DMS 273 treated with DMSO at 0.1 percent for 48 hours (cell line): ENCODE data around the gene KIAA1614.

ENCODE experiments used
- DNase-seq: peaks from one replicate; lab custom pipeline; 2025; lab: John Stamatoyannopoulos, UW

Gene KIAA1614, protein sequence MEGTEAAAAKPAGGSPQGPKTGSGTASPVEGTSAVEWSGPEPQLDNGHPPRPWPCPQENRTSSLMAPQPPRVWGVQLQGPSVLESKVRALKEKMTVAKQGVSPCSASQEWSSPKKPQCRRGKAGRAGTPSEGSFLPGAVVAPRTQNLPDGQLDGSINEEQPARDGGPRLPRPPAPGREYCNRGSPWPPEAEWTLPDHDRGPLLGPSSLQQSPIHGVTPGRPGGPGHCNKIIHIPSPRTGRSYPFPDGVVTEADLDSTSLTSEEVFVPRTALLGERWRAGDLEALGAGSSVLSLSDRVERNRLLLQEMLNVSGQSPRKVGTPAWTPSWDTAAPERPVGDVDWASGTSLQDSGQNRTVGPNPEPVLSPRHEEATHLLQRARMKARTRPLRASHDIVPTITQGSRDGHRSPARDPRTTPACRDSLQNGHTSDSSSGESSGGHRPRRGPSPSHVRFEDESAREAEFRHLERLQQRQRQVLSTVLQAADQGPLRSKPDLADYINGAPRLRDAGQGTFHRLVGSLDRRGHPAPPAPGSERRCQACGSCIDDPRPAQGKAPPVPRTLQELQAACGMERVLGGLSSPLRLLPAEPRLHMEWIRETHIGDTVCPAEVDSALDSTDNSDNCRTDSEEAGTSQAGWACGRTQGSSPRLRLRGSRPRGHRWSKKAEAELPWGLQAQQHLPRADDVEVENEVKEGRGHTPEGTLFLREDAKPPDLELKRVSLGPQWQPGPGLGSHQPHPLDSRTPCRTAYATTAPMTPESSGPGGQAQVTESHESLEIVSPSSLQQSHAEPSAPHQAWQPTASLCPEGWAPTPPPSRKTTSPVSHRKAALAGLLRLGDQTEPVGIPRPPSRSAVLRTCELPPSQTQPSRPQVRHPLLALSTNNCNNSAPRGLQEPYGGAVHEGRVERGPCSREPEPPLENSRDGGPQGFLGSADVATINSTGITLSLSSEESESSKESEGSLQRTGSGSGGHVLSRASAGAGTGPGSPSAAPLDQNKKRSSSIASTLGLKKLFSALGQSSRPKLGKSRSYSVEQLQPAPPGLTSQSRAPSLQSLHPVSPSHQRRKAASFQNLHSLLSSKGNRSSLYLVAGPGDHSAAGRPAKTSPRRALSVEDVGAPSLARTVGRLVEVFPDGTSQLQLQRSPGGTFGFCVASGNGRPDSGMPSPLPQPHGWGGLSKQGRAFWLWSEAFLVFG

DNA sequence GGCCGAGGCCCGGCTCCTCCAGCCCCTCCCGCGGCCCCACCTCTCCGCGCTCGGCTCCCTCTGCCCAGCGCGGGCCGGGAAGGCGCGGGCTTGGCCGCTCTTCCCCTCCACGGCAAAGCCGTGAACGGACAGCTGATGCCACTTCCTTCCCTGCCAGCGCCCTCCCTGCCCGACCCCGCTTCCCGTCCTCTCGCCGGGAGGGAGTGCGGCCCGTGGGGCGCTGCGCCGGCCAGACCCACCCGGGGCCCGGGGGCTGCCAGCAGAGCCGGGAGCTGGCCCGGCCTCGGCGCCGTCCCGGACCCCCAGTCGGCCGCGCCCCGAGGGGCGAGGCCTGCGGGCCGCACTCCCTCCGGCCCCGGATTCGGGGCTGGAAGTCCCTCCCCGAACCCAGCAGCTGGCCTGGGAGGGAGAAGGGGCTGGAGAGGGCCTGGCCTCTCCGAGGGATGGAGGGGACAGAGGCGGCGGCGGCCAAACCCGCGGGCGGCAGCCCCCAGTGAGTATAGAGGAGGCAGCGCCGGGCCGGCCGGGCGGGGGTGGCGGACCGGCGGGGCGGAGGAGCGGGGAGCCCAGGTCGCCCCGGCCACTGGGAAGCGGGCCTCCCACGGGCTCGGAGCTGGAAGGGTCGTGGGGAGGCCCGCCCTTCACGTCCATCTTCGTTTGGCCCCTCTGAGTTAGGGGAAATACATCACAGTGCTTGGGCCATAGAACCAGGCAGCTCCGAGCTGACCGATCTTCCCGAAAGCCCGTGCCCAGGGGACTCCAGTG is at the start of gene KIAA1614:
TSS of gene KIAA1614 (plus strand) at position 97 of the 765 bp plus-strand sequence. CDS start at position 444, 347 bp downstream.
- DNase-seq, result no peak

DNA sequence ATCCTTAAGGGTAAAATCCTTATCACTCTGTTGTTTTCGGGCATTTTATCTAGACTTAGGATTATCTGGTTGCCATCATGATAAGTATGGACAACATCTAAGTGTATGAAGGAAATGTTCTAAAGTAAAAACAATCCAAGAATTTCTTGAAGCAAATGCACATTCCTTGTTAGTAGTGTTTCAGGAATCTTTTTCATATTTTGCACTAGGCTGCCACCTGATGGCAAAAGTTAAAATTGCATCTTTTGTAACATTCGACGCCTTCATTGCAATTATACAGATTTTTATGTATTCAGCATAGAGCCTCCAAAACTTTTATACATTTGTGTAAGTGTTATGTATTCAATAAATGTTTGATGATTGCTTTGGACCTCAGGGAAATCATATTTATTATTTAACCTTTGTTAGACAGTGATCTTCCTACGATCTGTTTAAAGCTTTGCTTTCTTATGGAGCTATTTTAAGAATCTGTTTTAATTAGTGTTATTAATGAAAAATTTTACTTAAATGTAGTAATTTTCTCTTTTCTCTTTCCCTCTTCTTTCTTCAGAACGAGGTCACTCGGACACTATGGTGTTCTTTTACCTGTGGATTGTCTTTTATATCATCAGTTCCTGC is 49.4 kb upstream of the KIAA1614 start:
- peak; percentile 25 for DNase-seq

GRCh38 chr1:180881806-180882509 is 30.7 kb upstream of the KIAA1614 start:
- peak; percentile 69 for DNase-seq

GRCh38 chr1:180884588-180885300 is 28.0 kb upstream of the KIAA1614 start:
- no peak for DNase-seq

GRCh38 chr1:180886338-180886737 is 26.4 kb upstream of the KIAA1614 start:
- no peak for DNase-seq

GRCh38 chr1:180887841-180888240 is 24.9 kb upstream of the KIAA1614 start:
- DNase-seq, result no peak

GRCh38 chr1:180888870-180889269 is 23.8 kb upstream of the KIAA1614 start:
- no peak for DNase-seq

DNA sequence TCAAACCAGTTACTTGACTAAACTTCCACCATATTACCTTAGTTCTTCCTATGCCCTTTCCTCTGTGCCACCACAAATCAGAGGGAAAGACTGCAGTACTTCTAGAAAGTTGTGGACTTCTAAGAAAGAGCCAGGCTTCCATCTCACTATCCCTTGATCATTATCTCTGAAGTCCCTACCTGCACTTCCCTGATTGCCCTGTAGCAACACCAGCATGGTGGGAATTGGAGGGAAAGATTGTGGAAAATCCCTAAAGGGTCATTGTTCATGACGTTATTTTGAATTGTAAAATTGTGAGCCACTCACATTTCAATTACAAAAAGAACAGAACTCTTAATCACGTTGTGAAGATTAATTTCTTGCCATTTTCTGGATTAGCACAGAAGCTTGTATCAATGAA is 23.4 kb upstream of the KIAA1614 start:
- DNase-seq, result no peak

DNA sequence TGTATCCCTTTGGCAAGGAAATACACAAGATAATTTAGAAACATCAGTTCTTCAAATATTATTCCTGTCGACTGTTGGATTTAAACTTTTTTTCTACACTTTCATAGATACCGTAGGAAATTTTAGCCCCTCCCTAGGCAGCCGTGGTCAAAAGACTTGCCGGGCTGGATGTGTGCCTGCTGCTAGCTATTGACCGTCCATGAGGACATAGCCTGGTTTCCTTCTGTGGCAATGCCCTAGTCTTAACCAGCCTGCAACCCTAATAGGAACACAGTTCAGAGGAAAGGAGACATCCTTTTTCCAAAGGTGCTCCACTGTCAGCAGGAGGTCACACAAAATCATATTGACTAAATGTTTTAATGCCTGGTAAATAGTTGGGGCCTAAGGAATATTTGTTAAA is 20.4 kb upstream of the KIAA1614 start:
- DNase-seq, result no peak

DNA sequence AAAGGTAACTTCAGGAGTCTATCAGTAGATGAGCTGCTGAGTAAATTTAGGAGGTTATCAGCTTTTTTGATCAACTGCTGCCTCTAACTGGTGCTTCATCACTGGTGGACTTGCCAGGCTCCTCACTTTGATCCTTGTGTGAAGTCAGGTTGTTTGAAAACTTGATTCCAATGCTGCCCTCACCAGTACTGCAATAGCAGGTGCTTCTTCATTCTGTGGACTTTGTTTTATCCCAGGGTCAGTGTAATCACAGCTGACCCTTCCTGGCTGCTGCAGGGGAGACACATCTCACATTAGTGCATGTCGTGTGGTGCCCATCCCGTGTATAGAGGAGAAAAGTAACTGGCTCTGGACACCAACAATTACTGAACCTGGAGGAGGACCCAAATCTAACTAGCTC is 20.0 kb upstream of the KIAA1614 start:
- DNase-seq, result no peak

DNA sequence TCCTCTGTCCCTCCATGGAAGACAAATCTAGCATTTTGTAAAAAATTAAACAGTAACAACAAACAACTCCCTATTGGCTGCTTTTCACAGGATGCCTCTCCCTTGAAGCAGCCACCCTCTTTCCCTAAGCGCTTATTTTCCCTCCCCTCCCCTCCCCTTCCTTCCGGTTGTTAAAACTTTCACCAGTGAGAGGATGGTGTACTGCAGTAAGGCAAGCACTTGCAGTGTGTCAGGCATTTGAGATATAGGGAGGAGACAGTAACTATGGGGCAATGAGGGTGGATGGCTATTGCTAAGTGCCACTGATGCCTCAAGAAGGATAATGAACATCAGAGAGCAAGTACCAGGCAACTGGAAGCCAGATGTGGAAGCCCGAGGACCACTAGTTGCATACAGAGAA is 19.1 kb upstream of the KIAA1614 start:
- DNase-seq, result no peak

DNA sequence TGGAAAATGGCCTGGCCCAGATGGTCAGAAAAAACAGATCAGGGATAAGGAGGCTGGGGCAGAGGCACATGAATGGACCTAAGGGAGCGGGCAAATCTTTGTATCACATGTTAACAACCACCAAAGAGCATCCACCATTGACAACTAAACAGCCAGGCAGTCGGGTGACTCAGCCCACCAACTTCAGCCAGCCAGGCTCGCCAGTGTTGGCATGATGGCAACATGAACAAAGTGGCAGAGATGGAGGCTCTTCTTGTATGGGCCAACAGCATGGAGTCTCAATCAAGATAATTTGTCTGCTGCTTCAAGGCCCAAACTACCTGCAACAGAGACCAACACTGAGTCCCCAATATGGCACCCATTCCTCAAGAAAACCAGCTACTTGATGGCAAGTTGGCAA is 16.5 kb upstream of the KIAA1614 start:
- no peak for DNase-seq

GRCh38 chr1:180898441-180899219 is 14.1 kb upstream of the KIAA1614 start:
- DNase-seq, result no peak

DNA sequence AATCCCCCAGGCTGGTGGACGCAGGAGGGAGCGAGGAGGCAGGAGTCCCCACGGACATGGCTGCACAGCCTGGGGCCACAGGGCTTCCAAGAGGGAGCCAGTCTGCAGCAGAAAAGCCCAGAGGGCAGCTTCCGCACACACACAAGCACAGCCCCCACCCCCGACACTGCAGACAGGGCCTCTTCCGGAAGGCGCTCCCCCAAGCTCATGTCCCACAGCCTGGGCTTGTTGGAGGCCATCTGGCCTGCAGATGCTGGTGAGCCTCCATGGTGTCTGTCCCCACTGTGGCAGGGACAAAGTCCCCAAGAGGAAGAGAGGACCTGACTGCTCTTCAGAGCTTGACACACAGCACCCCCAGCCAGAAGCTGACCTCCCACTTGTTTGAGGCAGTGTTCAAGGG is 13.4 kb upstream of the KIAA1614 start:
- no peak for DNase-seq

DNA sequence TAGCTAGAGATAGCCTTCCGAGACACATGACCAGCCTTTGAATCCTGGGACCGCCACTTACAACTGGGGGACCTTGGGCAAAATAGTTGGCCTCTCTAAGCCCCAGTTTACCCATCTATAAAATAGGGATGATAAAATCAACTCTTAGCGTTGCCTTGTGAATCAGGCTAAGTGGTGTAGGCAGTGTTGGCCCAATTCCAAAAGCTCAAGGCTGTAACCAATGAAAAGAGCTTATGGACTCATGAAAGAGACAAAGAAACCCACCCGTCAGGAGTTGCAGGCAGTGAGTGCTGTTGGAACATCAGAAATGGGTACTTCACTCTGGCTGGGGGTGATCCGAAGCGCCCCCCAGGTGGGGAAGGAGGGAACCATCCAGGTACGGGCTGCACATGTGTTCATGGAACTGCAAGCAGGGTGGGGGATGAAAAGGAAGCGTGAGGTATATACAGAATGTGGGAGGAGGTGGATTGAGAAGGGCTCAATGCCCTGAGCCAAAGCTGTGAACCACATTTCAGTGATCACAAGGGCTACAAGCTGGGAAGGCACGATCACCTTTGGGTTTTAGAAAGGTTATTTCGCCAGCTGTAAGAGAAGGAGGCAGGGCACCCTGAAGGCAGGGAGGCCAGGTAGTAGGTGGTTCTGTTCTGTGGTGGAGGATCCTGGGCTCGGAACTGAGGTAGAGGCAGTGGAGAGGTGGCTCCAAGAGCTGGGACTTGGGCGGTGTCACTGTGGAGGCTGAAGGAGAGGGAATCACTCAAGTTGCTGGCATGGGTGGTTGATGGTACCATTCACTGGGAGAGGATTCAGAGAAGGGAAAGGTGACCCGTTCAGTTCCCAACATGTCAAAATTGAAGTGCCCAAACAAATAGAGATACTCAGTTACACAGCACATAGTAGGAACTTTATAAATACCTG is 11.4 kb upstream of the KIAA1614 start:
- no peak for DNase-seq

GRCh38 chr1:180902541-180902940 is 10.2 kb upstream of the KIAA1614 start:
- DNase-seq, result no peak

DNA sequence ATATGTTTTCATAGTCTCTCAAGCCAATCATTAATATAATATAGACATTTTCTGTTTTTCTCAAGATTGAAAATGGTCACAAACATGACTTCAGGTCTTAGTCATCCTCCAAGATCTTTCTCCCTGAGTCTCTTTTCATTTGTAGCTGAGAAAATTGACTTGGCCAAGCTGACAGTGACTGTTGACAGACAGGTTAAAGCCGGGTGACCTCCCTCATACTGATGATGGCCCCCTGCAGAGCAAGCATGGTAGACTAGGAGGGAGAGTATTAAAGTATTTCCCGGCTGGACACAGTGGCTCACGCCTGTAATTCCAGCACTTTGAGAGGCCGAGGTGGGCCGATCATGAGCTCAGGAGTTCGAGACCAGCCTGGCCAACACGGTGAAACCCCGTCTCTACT is 6.8 kb upstream of the KIAA1614 start:
- DNase-seq, result no peak

- DNase-seq, result no peak
These were observed 6.2 kb upstream of the KIAA1614 start for GRCh38 chr1:180906511-180906910.
